Transverse colon (tissue), 1 donor: ENCODE measurements around the gene OTOF.

Source experiments
- EP300 ChIP-seq: sonication (generic); formaldehyde crosslinking; IDR thresholded peaks from one replicate; pipeline ENCODE4 v1.6.1; 2017; ENCODE audit warnings: antibody characterized with exemption, low read depth
- POLR2A ChIP-seq: fragments of 450-650 bp; IDR thresholded peaks from one replicate; pipeline ENCODE4 v1.6.1; 2016; ENCODE audit warnings: antibody characterized with exemption, mild to moderate bottlenecking, moderate library complexity

DNA sequence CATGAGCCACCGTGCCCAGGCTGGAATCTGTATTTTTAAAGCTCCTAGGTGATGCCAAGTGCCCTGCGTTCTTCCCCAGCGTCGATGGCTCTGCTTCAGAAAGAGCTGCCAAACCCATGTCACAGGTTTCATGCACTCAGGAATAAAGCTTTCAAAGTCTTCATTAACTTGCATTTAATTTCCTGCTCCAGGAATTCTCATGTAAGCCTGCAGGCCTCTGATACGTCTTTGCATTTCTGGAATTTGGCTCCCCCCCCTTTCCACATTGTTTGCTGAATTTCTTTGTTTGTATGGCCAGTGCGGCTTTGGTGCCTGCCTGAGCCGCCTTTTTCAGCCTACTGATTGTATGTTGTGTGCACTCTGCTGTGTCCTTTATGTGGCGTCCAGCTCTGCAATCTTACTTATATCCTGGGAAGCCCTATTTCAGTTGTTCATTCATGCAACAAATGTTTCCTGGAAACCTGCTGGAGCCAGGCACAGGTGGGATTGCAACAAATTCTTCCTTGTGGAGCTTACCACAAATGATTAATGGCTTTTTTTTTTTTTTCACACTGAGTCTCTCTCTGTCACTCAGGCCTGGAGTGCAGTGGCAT lies 17.9 kb upstream of the OTOF start:
- no peak for TF ChIP-seq EP300
- TF ChIP-seq POLR2A = no peak
